NCI-H2227 (cell line): Measurements from ENCODE around the gene HBEGF.

Experiments used
- DNase-seq: peaks from one replicate; lab custom pipeline; 2025; ENCODE audit not compliant: unreplicated experiment; lab: John Stamatoyannopoulos, UW

Gene HBEGF

GRCh38 chr5:140338336-140338735 is 8.1 kb downstream of the HBEGF start:
- no peak for DNase-seq

GRCh38 chr5:140337880-140338279 is 8.5 kb downstream of the HBEGF start:
- DNase-seq: no peak

- no peak for DNase-seq
These were observed 10.0 kb downstream of the HBEGF start for GRCh38 chr5:140336388-140336787.

GRCh38 chr5:140331638-140332037 is 14.8 kb downstream of the HBEGF start:
- DNase-seq: no peak

GRCh38 chr5:140329739-140330481 is 16.5 kb downstream of the HBEGF start:
- no peak for DNase-seq

GRCh38 chr5:140328036-140328764 is 18.2 kb downstream of the HBEGF start:
- no peak for DNase-seq

- no peak for DNase-seq
These were observed 18.8 kb downstream of the HBEGF start for GRCh38 chr5:140327589-140327988.

GRCh38 chr5:140325486-140325885 is 20.9 kb downstream of the HBEGF start:
- DNase-seq: no peak

GRCh38 chr5:140324617-140325241 is 21.7 kb downstream of the HBEGF start:
- DNase-seq: no peak

- DNase-seq: no peak
These were observed 22.3 kb downstream of the HBEGF start for GRCh38 chr5:140324041-140324600.

- no peak for DNase-seq
These were observed 23.4 kb downstream of the HBEGF start for GRCh38 chr5:140322751-140323731.

GRCh38 chr5:140321796-140322195 is 24.6 kb downstream of the HBEGF start:
- no peak for DNase-seq

- DNase-seq: no peak
These were observed 26.6 kb downstream of the HBEGF start for GRCh38 chr5:140319833-140320232.

- no peak for DNase-seq
These were observed 27.6 kb downstream of the HBEGF start for GRCh38 chr5:140318792-140319191.

- DNase-seq: no peak
These were observed 28.5 kb downstream of the HBEGF start for GRCh38 chr5:140317859-140318258.

- DNase-seq: no peak
These were observed 33.6 kb downstream of the HBEGF start for GRCh38 chr5:140312791-140313189.

- DNase-seq: no peak
These were observed 34.2 kb downstream of the HBEGF start for GRCh38 chr5:140312067-140312790.

GRCh38 chr5:140311011-140311467 is 35.4 kb downstream of the HBEGF start:
- DNase-seq: no peak

GRCh38 chr5:140310434-140310833 is 36.0 kb downstream of the HBEGF start:
- no peak for DNase-seq
